H1 (cell line): Measurements from ENCODE around the gene TNS3. TPM values are rescaled to one million over a fixed set of nuclear protein-coding genes. Genes with fewer than 3 reads are reported as not detected.

ENCODE experiments used
- CTCF ChIA-PET: fragments of 300-600 bp; sonication (Branson Sonifier 250); formaldehyde crosslinking; loops from one replicate; lab custom pipeline; 2021; ENCODE audit not compliant: partially characterized antibody; lab: Charles Lee
- POLR2A ChIA-PET: fragments of 300-600 bp; sonication (Branson Sonifier 250); formaldehyde crosslinking; loops from one replicate; lab custom pipeline; 2021; ENCODE audit warnings: inconsistent platforms; ENCODE audit not compliant: partially characterized antibody; lab: Charles Lee
- DNase-seq, 2 experiments: peaks; one replicate each; pipeline versions ENCODE4 v3.0.0 to v3.0.0-alpha.2; 2010 to 2022; ENCODE audit warnings: low spot score in 2 of 2, low read depth in 1 of 2, mixed read lengths in 1 of 2
- FAIRE-seq: peaks from 2 replicates; lab custom pipeline; 2011; peaks lifted over from hg19 to GRCh38; lab: Jason Lieb, UNC
- H2AFZ ChIP-seq: 2 replicates; pipeline ENCODE4 v1.8.1; 2012; ENCODE audit warnings: low read length, inconsistent platforms
- H2AK5ac ChIP-seq: 2 replicates; pipeline ENCODE4 v1.6.1; 2013; ENCODE audit warnings: low read depth, low read length
- H2BK120ac ChIP-seq: replicated peaks from 2 replicates; pipeline ENCODE3; 2013; ENCODE audit warnings: low read depth, low read length, inconsistent platforms
- H2BK12ac ChIP-seq: 2 replicates; pipeline ENCODE4 v1.6.1; 2013; ENCODE audit warnings: low read depth, low read length
- H2BK15ac ChIP-seq: 2 replicates; pipeline ENCODE4 v1.6.1; 2013; ENCODE audit warnings: low read length
- H2BK20ac ChIP-seq: 2 replicates; pipeline ENCODE4 v1.6.1; 2013; ENCODE audit warnings: low read length
- H2BK5ac ChIP-seq: 2 replicates; pipeline ENCODE4 v1.6.1; 2013; ENCODE audit warnings: low read depth, low read length
- H3K14ac ChIP-seq: 2 replicates; pipeline ENCODE4 v1.6.1; 2013; ENCODE audit warnings: inconsistent platforms; ENCODE audit not compliant: insufficient read length
- H3K18ac ChIP-seq: 2 replicates; pipeline ENCODE4 v1.6.1; 2013; ENCODE audit warnings: low read length; ENCODE audit errors: extremely low read depth
- H3K23ac ChIP-seq: 2 replicates; pipeline ENCODE4 v1.6.1; 2013; ENCODE audit warnings: inconsistent platforms; ENCODE audit not compliant: insufficient read length
- H3K23me2 ChIP-seq: 2 replicates; pipeline ENCODE4 v1.6.1; 2013; ENCODE audit warnings: low read depth, low read length
- H3K27ac ChIP-seq: 2 replicates; pipeline ENCODE4 v1.6.1; 2011; ENCODE audit warnings: low read depth, low read length, inconsistent platforms
- H3K27me3 ChIP-seq, 4 experiments: replicated peaks in 1 of 4; 1 replicate in 1 of 4; 2 replicates in 3 of 4; pipeline versions ENCODE4 v1.6.1 to v1.8.1; 2011 to 2013; ENCODE audit warnings: low read length in 3 of 4, mild to moderate bottlenecking in 3 of 4, inconsistent platforms in 2 of 4, mixed read lengths in 2 of 4, moderate library complexity in 1 of 4; ENCODE audit not compliant: control insufficient read depth in 3 of 4, insufficient read depth in 3 of 4; ENCODE audit errors: extremely low read depth in 1 of 4
- H3K36me3 ChIP-seq, 4 experiments: 2 replicates each; pipeline versions ENCODE4 v1.6.1 to v1.8.1; 2011 to 2013; ENCODE audit warnings: mild to moderate bottlenecking in 4 of 4, low read length in 3 of 4, moderate library complexity in 2 of 4, control low read depth in 1 of 4, inconsistent platforms in 1 of 4; ENCODE audit not compliant: insufficient read depth in 4 of 4, control insufficient read depth in 2 of 4
- H3K4ac ChIP-seq: replicated peaks from 2 replicates; pipeline ENCODE3; 2013; ENCODE audit warnings: low read length, low read depth, mixed read lengths, inconsistent platforms; ENCODE audit not compliant: insufficient read length
- H3K4me1 ChIP-seq, 4 experiments: replicated peaks in 1 of 4; 1 replicate in 1 of 4; 2 replicates in 3 of 4; pipeline versions ENCODE4 v1.6.1 to v1.8.1; 2011 to 2013; ENCODE audit warnings: low read length in 3 of 4, inconsistent platforms in 2 of 4, mixed read lengths in 1 of 4; ENCODE audit not compliant: insufficient read depth in 4 of 4, control insufficient read depth in 3 of 4
- H3K4me2 ChIP-seq, 2 experiments: 2 replicates each; pipeline versions ENCODE4 v1.6.1 to v1.8.1; 2011 to 2013; ENCODE audit warnings: low read depth in 2 of 2, low read length in 2 of 2, control low read depth in 1 of 2, inconsistent platforms in 1 of 2, mild to moderate bottlenecking in 1 of 2; ENCODE audit not compliant: insufficient read depth in 1 of 2
- H3K4me3 ChIP-seq, 4 experiments: fragments of 200-600, 300-600 bp in 1 of 4; sonication (generic), shearing (Covaris generic), sonication (Bioruptor Twin) in 1 of 4; 2 replicates each; pipeline versions ENCODE4 v1.5.1 to v1.8.1; 2011 to 2016; ENCODE audit warnings: low read length in 4 of 4, low read depth in 3 of 4, control low read depth in 2 of 4, inconsistent platforms in 2 of 4, mild to moderate bottlenecking in 2 of 4, mixed read lengths in 1 of 4, moderate library complexity in 1 of 4; ENCODE audit not compliant: insufficient read depth in 2 of 4; ENCODE audit errors: extremely low read depth in 1 of 4
- H3K56ac ChIP-seq: replicated peaks from 2 replicates; pipeline ENCODE3; 2013; ENCODE audit warnings: low read depth, mild to moderate bottlenecking, mixed read lengths, low read length, inconsistent platforms; ENCODE audit not compliant: insufficient read length
- H3K79me1 ChIP-seq: 2 replicates; pipeline ENCODE4 v1.6.1; 2013; ENCODE audit warnings: low read depth, low read length, control low read depth
- H3K79me2 ChIP-seq, 2 experiments: 2 replicates each; pipeline versions ENCODE4 v1.6.1 to v1.8.1; 2012 to 2013; ENCODE audit warnings: low read length in 2 of 2, mild to moderate bottlenecking in 2 of 2, inconsistent platforms in 1 of 2; ENCODE audit not compliant: insufficient read depth in 2 of 2, control insufficient read depth in 1 of 2
- H3K9ac ChIP-seq, 4 experiments: replicated peaks in 1 of 4; 1 replicate in 1 of 4; 2 replicates in 3 of 4; pipeline versions ENCODE4 v1.6.1 to v1.8.1; 2011 to 2013; ENCODE audit warnings: low read depth in 3 of 4, low read length in 3 of 4, control low read depth in 2 of 4, mild to moderate bottlenecking in 2 of 4, moderate library complexity in 2 of 4, inconsistent platforms in 1 of 4; ENCODE audit errors: extremely low read depth in 1 of 4
- H3K9me3 ChIP-seq, 2 experiments: 2 replicates each; pipeline versions ENCODE4 v1.6.1 to v1.8.1; 2012 to 2013; ENCODE audit warnings: mild to moderate bottlenecking in 2 of 2, moderate library complexity in 2 of 2, control low read depth in 1 of 2, inconsistent platforms in 1 of 2, low read depth in 1 of 2, low read length in 1 of 2, mixed read lengths in 1 of 2; ENCODE audit not compliant: insufficient read depth in 2 of 2
- H4K20me1 ChIP-seq, 2 experiments: replicated peaks in 1 of 2; 2 replicates each; pipeline versions ENCODE3 to v1.8.1; 2011 to 2013; ENCODE audit warnings: inconsistent platforms in 2 of 2, low read length in 2 of 2, mild to moderate bottlenecking in 1 of 2; ENCODE audit not compliant: insufficient read depth in 2 of 2, control insufficient read depth in 1 of 2
- H4K5ac ChIP-seq: 2 replicates; pipeline ENCODE4 v1.6.1; 2013; ENCODE audit warnings: low read length, low read depth, mixed read lengths, inconsistent platforms; ENCODE audit not compliant: insufficient read length
- H4K8ac ChIP-seq: 2 replicates; pipeline ENCODE4 v1.8.0; 2013; ENCODE audit warnings: mild to moderate bottlenecking, moderate library complexity, low read length, inconsistent platforms; ENCODE audit not compliant: insufficient read depth; ENCODE audit errors: extremely low read depth
- H4K91ac ChIP-seq: replicated peaks from 2 replicates; pipeline ENCODE3; 2013; ENCODE audit warnings: low read length, mixed read lengths, inconsistent platforms; ENCODE audit not compliant: insufficient read length
- EP300 ChIP-seq, 2 experiments: IDR thresholded peaks; 1 replicate in 1 of 2; 2 replicates in 1 of 2; pipeline ENCODE4 v1.6.1; 2011 to 2012; ENCODE audit warnings: low read depth in 2 of 2, low read length in 2 of 2, mild to moderate bottlenecking in 2 of 2, borderline replicate concordance in 1 of 2, inconsistent platforms in 1 of 2, moderate library complexity in 1 of 2
- GABPA ChIP-seq: IDR thresholded peaks from 2 replicates; pipeline ENCODE4 v1.6.1; 2011; ENCODE audit warnings: mild to moderate bottlenecking, low read length, moderate library complexity, borderline replicate concordance; ENCODE audit not compliant: insufficient read depth
- JUND ChIP-seq: IDR thresholded peaks from 2 replicates; pipeline ENCODE4 v1.6.1; 2011; ENCODE audit warnings: mild to moderate bottlenecking, improper control_type of control experiment, low read length
- KDM5A ChIP-seq: fragments of 200-600 bp; IDR thresholded peaks from 2 replicates; pipeline ENCODE4 v1.7.1; 2012; ENCODE audit warnings: mild to moderate bottlenecking, low read length, inconsistent platforms, mixed read lengths
- PHF8 ChIP-seq: fragments of 200-600 bp; sonication (generic); conservative IDR thresholded peaks from 2 replicates; pipeline ENCODE4 v1.7.1; 2012; ENCODE audit warnings: low read depth, mild to moderate bottlenecking, inconsistent platforms, low read length, moderate library complexity
- POU5F1 ChIP-seq: IDR thresholded peaks from 2 replicates; pipeline ENCODE4 v1.6.1; 2011; ENCODE audit warnings: low read depth, mild to moderate bottlenecking, low read length, moderate library complexity
- RNF2 ChIP-seq: fragments of 200-900, 300-1000 bp; sonication (generic); IDR thresholded peaks from 2 replicates; pipeline ENCODE4 v1.7.1; 2016; ENCODE audit warnings: borderline replicate concordance, low read depth, mild to moderate bottlenecking, antibody characterized with exemption, low read length; ENCODE audit not compliant: poor library complexity, severe bottlenecking; ENCODE audit errors: missing control alignments
- SP2 ChIP-seq: IDR thresholded peaks from 2 replicates; pipeline ENCODE4 v1.6.1; 2012; ENCODE audit warnings: mild to moderate bottlenecking, low read length, inconsistent platforms
- SUZ12 ChIP-seq: fragments of 200-600 bp; sonication (generic); IDR thresholded peaks from 2 replicates; pipeline ENCODE4 v1.6.1; 2012; ENCODE audit warnings: mild to moderate bottlenecking, inconsistent platforms, low read length, moderate library complexity, mixed read lengths
- TBP ChIP-seq: IDR thresholded peaks from 2 replicates; pipeline ENCODE4 v1.6.1; 2011; ENCODE audit warnings: low read depth, low read length, improper control_type of control experiment
- TCF12 ChIP-seq: IDR thresholded peaks from 2 replicates; pipeline ENCODE4 v1.6.1; 2011; ENCODE audit warnings: low read depth, mild to moderate bottlenecking, low read length
- WGBS, 2 experiments: shearing (Covaris generic) in 1 of 2; methylation state at CpG; one replicate each; pipeline versions ENCODE4 v1.1.6 to v1.1.7; 2013 to 2015; ENCODE audit warnings: low lambda C conversion rate in 2 of 2, mixed read lengths in 2 of 2, inconsistent platforms in 1 of 2, low coverage in 1 of 2, missing lambda C conversion rate in 1 of 2; ENCODE audit not compliant: insufficient replicate concordance in 2 of 2, insufficient coverage in 1 of 2, insufficient read length in 1 of 2; ENCODE audit errors: extremely low coverage in 1 of 2, missing lambda C conversion rate in 1 of 2; 5-methylcytosine and 5-hydroxymethylcytosine counted together
- polyA plus RNA-seq, 7 experiments: library from polyadenylated mRNA; depleted of rRNA in 3 of 7; stranded (reverse) in 5 of 7; unstranded in 2 of 7; fragments of >200 nt in 5 of 7; fragments of 200-250 nt in 2 of 7; gene quantifications; 1 replicate in 5 of 7; 2 replicates in 1 of 7; 4 replicates in 1 of 7; pipeline versions ENCODE4 v1.2.1 to v1.2.3, GENCODE V29; 2011 to 2013; ENCODE audit warnings: missing spikeins in 2 of 7, mixed read lengths in 2 of 7
- total RNA-seq: library from RNA; stranded (reverse); fragmentation: NEBNext Ultra II Directional; extraction: Animal tissue kit (Norgen Biotek cat#: 25700); gene quantifications from 2 replicates; pipeline ENCODE4 v1.2.1, GENCODE V29; 2021

TNS3 gene
- total and polyA plus RNA-seq, 2 of the 8 experiments (the other 6 are each of a cell fraction or from before 2014, with no cell fraction given), result 11.9 to 24.2 TPM

DNA sequence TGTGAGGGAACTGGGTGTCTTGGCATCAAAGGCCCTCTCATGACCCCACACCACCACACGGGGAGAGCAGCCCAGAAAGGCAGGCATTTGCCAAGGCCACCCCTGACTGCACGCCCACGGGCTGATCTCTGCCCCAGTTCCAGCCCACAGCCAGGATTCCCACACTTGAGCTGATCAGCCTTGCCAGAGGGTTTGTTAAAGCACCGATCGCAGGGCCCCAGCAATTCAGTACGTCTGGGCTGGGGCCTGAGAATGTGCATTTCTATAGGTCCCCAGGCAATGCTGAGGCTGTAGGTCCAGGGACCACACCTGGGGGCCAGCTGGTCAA, 103.9 kb downstream of the TNS3 start:
- H3K9me3 ChIP-seq, result no peaks in the 10 kb centered on the region
- no peaks in the 10 kb centered on the region for H3K36me3 ChIP-seq
- no peak overlapping the region for H3K4ac ChIP-seq
- no peak overlapping the region for H4K91ac ChIP-seq
- no peak overlapping the region for H2BK12ac ChIP-seq
- H3K4me2 ChIP-seq, result no peak overlapping the region
- H3K79me2 ChIP-seq, result peaks cover 7 to 19% of the 10 kb centered on the region in 2 experiments; a peak in 3 of 4 replicates
- H2AK5ac ChIP-seq, result no peak overlapping the region
- no peak overlapping the region for H3K18ac ChIP-seq
- H3K79me1 ChIP-seq, result peaks cover 10% of the 10 kb centered on the region
- WGBS, 2 experiments, result 94% methylated on average over 5 of the region's 6 CpGs; no CpG with 5 or more reads in 1 of the 2 experiments
- H3K4me3 ChIP-seq, result no peak overlapping the region
- H3K9ac ChIP-seq, result no peak overlapping the region
- H4K8ac ChIP-seq, result no peak overlapping the region; the same call in 1 of the 2 replicates
- ChIA-PET CTCF (interaction anchor here (0.6 to 1.1 kb wide), 4 partner anchors 27 to 460 kb away, joined by 3 read pairs; no protein-coding TSS in a partner anchor), POLR2A (no interaction called here)
- no peak for DNase-seq
- FAIRE-seq, result no peak
- H2AFZ ChIP-seq, result no peak overlapping the region
- H3K27ac ChIP-seq, result no peak overlapping the region
- H3K23me2 ChIP-seq, result peaks cover 12% of the 10 kb centered on the region
- H4K5ac ChIP-seq, result no peak overlapping the region
- H3K27me3 ChIP-seq, result peaks cover 14 to 45% (median 29%) of the 10 kb centered on the region in 4 experiments
- no peak overlapping the region for H2BK5ac ChIP-seq
- no peak overlapping the region for H3K14ac ChIP-seq
- no peak overlapping the region for H2BK120ac ChIP-seq
- no peak overlapping the region for H2BK15ac ChIP-seq
- H4K20me1 ChIP-seq, result peaks cover 23 to 69% of the 10 kb centered on the region in 2 experiments
- H3K56ac ChIP-seq, result no peak overlapping the region
- H3K23ac ChIP-seq, result no peak overlapping the region
- peaks cover 10 to 37% (median 20%) of the 10 kb centered on the region in 4 experiments for H3K4me1 ChIP-seq
- H2BK20ac ChIP-seq, result no peak overlapping the region
- TF ChIP-seq JUND, result no peak
- TF ChIP-seq SUZ12, result no peak
- TF ChIP-seq TCF12, result no peak
- TF ChIP-seq POU5F1, result no peak
- TF ChIP-seq TBP, result no peak
- no peak for TF ChIP-seq EP300 (IDR thresholded peaks at IDR 0.05; ENCODE audit: borderline replicate concordance in 1 of 2, low read depth in 2 of 2, low read length in 2 of 2)
- no peak for TF ChIP-seq GABPA
- no peak for TF ChIP-seq PHF8
- TF ChIP-seq KDM5A, result no peak
- TF ChIP-seq RNF2, result no peak
- no peak for TF ChIP-seq SP2
